ENCODE results near the gene F2RL1. TPM values are rescaled to one million over a fixed set of nuclear protein-coding genes. Genes with fewer than 3 reads are reported as not detected.

The F2RL1 gene
- total and polyA plus RNA-seq, 2 of the 8 experiments (the other 6 are each of a cell fraction or from before 2014, with no cell fraction given), result 23.2 to 26.6 TPM

GRCh38 chr5:76818844-76819831, at the start of gene F2RL1 (continued):
- TF ChIP-seq, protein P1, sequence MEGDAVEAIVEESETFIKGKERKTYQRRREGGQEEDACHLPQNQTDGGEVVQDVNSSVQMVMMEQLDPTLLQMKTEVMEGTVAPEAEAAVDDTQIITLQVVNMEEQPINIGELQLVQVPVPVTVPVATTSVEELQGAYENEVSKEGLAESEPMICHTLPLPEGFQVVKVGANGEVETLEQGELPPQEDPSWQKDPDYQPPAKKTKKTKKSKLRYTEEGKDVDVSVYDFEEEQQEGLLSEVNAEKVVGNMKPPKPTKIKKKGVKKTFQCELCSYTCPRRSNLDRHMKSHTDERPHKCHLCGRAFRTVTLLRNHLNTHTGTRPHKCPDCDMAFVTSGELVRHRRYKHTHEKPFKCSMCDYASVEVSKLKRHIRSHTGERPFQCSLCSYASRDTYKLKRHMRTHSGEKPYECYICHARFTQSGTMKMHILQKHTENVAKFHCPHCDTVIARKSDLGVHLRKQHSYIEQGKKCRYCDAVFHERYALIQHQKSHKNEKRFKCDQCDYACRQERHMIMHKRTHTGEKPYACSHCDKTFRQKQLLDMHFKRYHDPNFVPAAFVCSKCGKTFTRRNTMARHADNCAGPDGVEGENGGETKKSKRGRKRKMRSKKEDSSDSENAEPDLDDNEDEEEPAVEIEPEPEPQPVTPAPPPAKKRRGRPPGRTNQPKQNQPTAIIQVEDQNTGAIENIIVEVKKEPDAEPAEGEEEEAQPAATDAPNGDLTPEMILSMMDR (IDR thresholded peaks at IDR 0.05; ENCODE audit: control extremely low read depth in 1 of 3, insufficient read depth in 1 of 3, low read depth in 1 of 3, low read length in 3 of 3), result 0 out of 4 replicates have a peak, but pooled peaks of 1 of the 3 experiments have one; percentile 6
- peak; percentile 79 for TF ChIP-seq KDM4A (IDR thresholded peaks at IDR 0.05; ENCODE audit: low read depth, low read length, severe bottlenecking)
- peak; percentile 86 for TF ChIP-seq TAF7 (optimal IDR thresholded peaks at IDR 0.05; ENCODE audit: borderline replicate concordance, low read depth, low read length)
- no peak for TF ChIP-seq KDM5A (IDR thresholded peaks at IDR 0.05; ENCODE audit: low read length)
- TF ChIP-seq CHD2 (IDR thresholded peaks at IDR 0.05; ENCODE audit: low read length), result no peak
- TF ChIP-seq CBX8 (IDR thresholded peaks at IDR 0.05; ENCODE audit: borderline replicate concordance, low read depth, low read length), result no peak
- TF ChIP-seq EZH2 (IDR thresholded peaks at IDR 0.05; ENCODE audit: low read depth, low read length, severe bottlenecking), result no peak
- peak; percentile 79 to 81 for TF ChIP-seq POLR2A (IDR thresholded peaks at IDR 0.05; ENCODE audit: control extremely low read depth in 1 of 2, low read depth in 2 of 2, low read length in 2 of 2)
- no peak for TF ChIP-seq SIRT6 (IDR thresholded peaks at IDR 0.05; ENCODE audit: low read length)
- TF ChIP-seq RXRA (IDR thresholded peaks at IDR 0.05; ENCODE audit: insufficient read depth, low read depth, low read length), result no peak
- peak; percentile 64; the same call in 1 of the 2 replicates for TF ChIP-seq TCF12 (IDR thresholded peaks at IDR 0.05; ENCODE audit: low read depth, low read length)
- no peak for TF ChIP-seq CTBP2 (IDR thresholded peaks at IDR 0.05; ENCODE audit: borderline replicate concordance, insufficient read depth, insufficient read length, low read length)
- TF ChIP-seq ASH2L (IDR thresholded peaks at IDR 0.05; ENCODE audit: low read length), result peak; percentile 74
- TF ChIP-seq, protein P2, sequence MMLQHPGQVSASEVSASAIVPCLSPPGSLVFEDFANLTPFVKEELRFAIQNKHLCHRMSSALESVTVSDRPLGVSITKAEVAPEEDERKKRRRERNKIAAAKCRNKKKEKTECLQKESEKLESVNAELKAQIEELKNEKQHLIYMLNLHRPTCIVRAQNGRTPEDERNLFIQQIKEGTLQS (IDR thresholded peaks at IDR 0.05; ENCODE audit: insufficient read depth, low read depth, low read length), result no peak
- peak in 1 of 2 experiments; percentile 88; a peak in 1 of 3 replicates for TF ChIP-seq EP300 (IDR thresholded peaks at IDR 0.05; ENCODE audit: borderline replicate concordance in 1 of 2, low read depth in 2 of 2, low read length in 2 of 2)
- no peak for TF ChIP-seq SP2 (IDR thresholded peaks at IDR 0.05; ENCODE audit: low read length)
- TF ChIP-seq RBBP5 (IDR thresholded peaks at IDR 0.05; ENCODE audit: borderline replicate concordance, low read depth, low read length), result 0 out of 2 replicates have a peak, but pooled peaks have one; percentile 49
- peak; percentile 14; the same call in 1 of the 2 replicates for TF ChIP-seq GABPA (IDR thresholded peaks at IDR 0.05; ENCODE audit: borderline replicate concordance, insufficient read depth, low read length)
- TF ChIP-seq YY1 (IDR thresholded peaks at IDR 0.05; ENCODE audit: low read depth, low read length), result no peak
- peak; percentile 52 for TF ChIP-seq NRF1 (IDR thresholded peaks at IDR 0.05; ENCODE audit: low read depth, low read length)
